ENCODE data around the gene RCOR2. TPM values are rescaled to one million over a fixed set of nuclear protein-coding genes. Genes with fewer than 3 reads are reported as not detected.

RCOR2 gene
- total and polyA plus RNA-seq, 2 of the 13 experiments (the other 11 are each of a cell fraction or from before 2014, with no cell fraction given), result 8.3 to 8.5 TPM

GRCh38 chr11:63862923-63863322, 54.0 kb downstream of the RCOR2 start (continued):
- TF ChIP-seq PAXIP1 (CRISPR knock-in tag; conservative IDR thresholded peaks at IDR 0.05) (peak; percentile 60), ZNF383 (CRISPR knock-in tag; IDR thresholded peaks at IDR 0.05; ENCODE audit: borderline replicate concordance) (no peak), ZNF7 (CRISPR knock-in tag; IDR thresholded peaks at IDR 0.05) (peak; percentile 80; the same call in 1 of the 2 replicates), TFDP1 (CRISPR knock-in tag; IDR thresholded peaks at IDR 0.05; ENCODE audit: borderline replicate concordance) (peak; percentile 31; the same call in 1 of the 2 replicates), ZFP41 (CRISPR knock-in tag; IDR thresholded peaks at IDR 0.05; ENCODE audit: borderline replicate concordance) (no peak), PITX1 (CRISPR knock-in tag; IDR thresholded peaks at IDR 0.05) (peak; percentile 50; the same call in 1 of the 2 replicates), FOXA3 (CRISPR knock-in tag; IDR thresholded peaks at IDR 0.05) (peak; percentile 63), MED1 (CRISPR knock-in tag; IDR thresholded peaks at IDR 0.05) (peak; percentile 52; the same call in 1 of the 2 replicates), HNF4A (CRISPR knock-in tag; IDR thresholded peaks at IDR 0.05) (peak; percentile 82), TFE3 (CRISPR knock-in tag; IDR thresholded peaks at IDR 0.05) (0 out of 2 replicates have a peak, but pooled peaks have one; percentile 29), POLR2G (IDR thresholded peaks at IDR 0.05; ENCODE audit: low read depth, low read length) (0 out of 2 replicates have a peak, but pooled peaks have one; percentile 25), RXRA (CRISPR knock-in tag; IDR thresholded peaks at IDR 0.05) (0 out of 2 replicates have a peak, but pooled peaks have one; percentile 22), ZSCAN9 (CRISPR knock-in tag; IDR thresholded peaks at IDR 0.05; ENCODE audit: borderline replicate concordance) (0 out of 2 replicates have a peak, but pooled peaks have one; percentile 60), ZNF703 (CRISPR knock-in tag; IDR thresholded peaks at IDR 0.05; ENCODE audit: borderline replicate concordance) (no peak), ZNF598 (CRISPR knock-in tag; IDR thresholded peaks at IDR 0.05; ENCODE audit: borderline replicate concordance) (no peak), NCOR1 (IDR thresholded peaks at IDR 0.05; ENCODE audit: borderline replicate concordance, low read length) (no peak), PHF21A (CRISPR knock-in tag; IDR thresholded peaks at IDR 0.05) (peak; percentile 54; the same call in 1 of the 2 replicates), MEIS2 (CRISPR knock-in tag; IDR thresholded peaks at IDR 0.05) (0 out of 2 replicates have a peak, but pooled peaks have one; percentile 56), GABPA (IDR thresholded peaks at IDR 0.05; ENCODE audit: low read depth, low read length) (no peak), GABPA (CRISPR knock-in tag; IDR thresholded peaks at IDR 0.05; ENCODE audit: low read depth) (peak; percentile 74), TFDP2 (CRISPR knock-in tag; IDR thresholded peaks at IDR 0.05) (no peak), ZBTB25 (CRISPR knock-in tag; IDR thresholded peaks at IDR 0.05) (peak; percentile 61)

Data from HepG2 (cell line).